Activated CD8-positive, alpha-beta T cell treated with anti-CD3 and anti-CD28 coated beads for 36 hours (primary cell): Measurements from ENCODE around the gene DDX1. TPM values are rescaled to one million over a fixed set of nuclear protein-coding genes. Genes with fewer than 3 reads are reported as not detected.

Source experiments
- ATAC-seq: fragments of 200-7000 bp; cut with Tn5 transposase; one replicate; pipeline ENCODE4 v1.10.0; 2021; ENCODE audit warnings: mild to moderate bottlenecking, moderate library complexity
- CTCF ChIA-PET: fragments of 350-600 bp; sonication (Branson Sonifier 250); formaldehyde crosslinking; loops from one replicate; lab custom pipeline; 2021; ENCODE audit warnings: antibody characterized with exemption; lab: Charles Lee
- POLR2A ChIA-PET: fragments of 350-600 bp; sonication (Branson Sonifier 250); formaldehyde crosslinking; loops from one replicate; lab custom pipeline; 2021; ENCODE audit warnings: antibody characterized with exemption; lab: Charles Lee
- DNase-seq: peaks from one replicate; pipeline ENCODE4 v3.0.0-alpha.2; 2020
- H3K27ac Mint-ChIP-seq: one replicate; pipeline ENCODE4 v1.8.0; 2021; ENCODE audit warnings: mild to moderate bottlenecking, mixed read lengths
- H3K27me3 Mint-ChIP-seq: one replicate; pipeline ENCODE4 v1.8.0; 2021; ENCODE audit warnings: mixed read lengths
- H3K36me3 Mint-ChIP-seq: one replicate; pipeline ENCODE4 v1.8.0; 2021; ENCODE audit warnings: low read depth, mixed read lengths
- H3K4me1 Mint-ChIP-seq: one replicate; pipeline ENCODE4 v1.8.0; 2021; ENCODE audit warnings: low read depth, mixed read lengths
- H3K4me3 Mint-ChIP-seq: one replicate; pipeline ENCODE4 v1.8.0; 2021; ENCODE audit warnings: mild to moderate bottlenecking, moderate library complexity, mixed read lengths
- H3K9me3 Mint-ChIP-seq: one replicate; pipeline ENCODE4 v1.8.0; 2021; ENCODE audit warnings: mixed read lengths
- CTCF ChIP-seq: fragments of 200-600 bp; IDR thresholded peaks from one replicate; pipeline ENCODE4 v1.8.0; 2022; ENCODE audit warnings: antibody characterized with exemption, mild to moderate bottlenecking
- intact Hi-C: fragments of 100-400 bp; cut with micrococcal nuclease; formaldehyde crosslinking; loops from one replicate; pipeline ENCODE4 v1.10.0; 2022
- total RNA-seq, 2 experiments: library from RNA; stranded (reverse); gene quantifications; one replicate each; pipeline ENCODE4 v1.2.3, GENCODE V29; 2021

The DDX1 gene
- total RNA-seq, 2 experiments from 2014 or later, result 90.3 to 92.5 TPM

- H3K4me3 Mint-ChIP-seq, result no peak overlapping the region
- no peak for DNase-seq
- ChIA-PET POLR2A (no interaction called here), CTCF (no interaction called here)
- no peak for ATAC-seq
- intact Hi-C loops, result no loop called here
- H3K27me3 Mint-ChIP-seq, result no peaks in the 10 kb centered on the region
- H3K27ac Mint-ChIP-seq, result no peak overlapping the region
- H3K36me3 Mint-ChIP-seq, result peaks cover 47% of the 10 kb centered on the region
- TF ChIP-seq CTCF, result no peak
- no peaks in the 10 kb centered on the region for H3K4me1 Mint-ChIP-seq
- peaks cover 6% of the 10 kb centered on the region for H3K9me3 Mint-ChIP-seq
These were observed 33.8 kb downstream of the DDX1 start for GRCh38 chr2:15625344-15626036.

- ChIA-PET CTCF (no interaction called here), POLR2A (no interaction called here)
- TF ChIP-seq CTCF, result no peak
- Mint-ChIP-seq H3K4me1 (no peaks in the 10 kb centered on the region), H3K27ac (no peak overlapping the region), H3K27me3 (no peaks in the 10 kb centered on the region), H3K36me3 (peaks cover 45% of the 10 kb centered on the region), H3K4me3 (no peak overlapping the region), H3K9me3 (peaks cover 6% of the 10 kb centered on the region)
- ATAC-seq (no peak), DNase-seq (no peak)
- intact Hi-C loops, result no loop called here
These were observed 34.5 kb downstream of the DDX1 start for GRCh38 chr2:15626126-15626525.

GRCh38 chr2:15626967-15627366, 35.3 kb downstream of the DDX1 start:
- H3K4me3 Mint-ChIP-seq, result no peak overlapping the region
- ATAC-seq (no peak), DNase-seq (no peak)
- POLR2A ChIA-PET, result no interaction called here
- CTCF ChIA-PET, result no interaction called here
- H3K27me3 Mint-ChIP-seq, result no peaks in the 10 kb centered on the region
- no peak for TF ChIP-seq CTCF
- intact Hi-C loops, result no loop called here
- no peaks in the 10 kb centered on the region for H3K4me1 Mint-ChIP-seq
- H3K36me3 Mint-ChIP-seq, result peaks cover 47% of the 10 kb centered on the region
- H3K27ac Mint-ChIP-seq, result no peak overlapping the region
- H3K9me3 Mint-ChIP-seq, result peaks cover 6% of the 10 kb centered on the region

- TF ChIP-seq CTCF, result no peak
These were observed 36.4 kb downstream of the DDX1 start for GRCh38 chr2:15627817-15628684.

More at GRCh38 chr2:15627817-15628684, 36.4 kb downstream of the DDX1 start:
- H3K36me3 Mint-ChIP-seq, result peaks cover 50% of the 10 kb centered on the region
- peaks cover 6% of the 10 kb centered on the region for H3K9me3 Mint-ChIP-seq
- ChIA-PET POLR2A (no interaction called here), CTCF (interaction anchor here (0.9 to 1.5 kb wide), 2 partner anchors 10 to 19 kb away, joined by 3 read pairs; no protein-coding TSS in a partner anchor)
- DNase-seq (no peak), ATAC-seq (no peak)
- H3K27me3 Mint-ChIP-seq, result no peaks in the 10 kb centered on the region
- intact Hi-C loops, result no loop called here
- no peaks in the 10 kb centered on the region for H3K4me1 Mint-ChIP-seq
- H3K4me3 Mint-ChIP-seq, result no peak overlapping the region
- peak overlapping the region; percentile 15 for H3K27ac Mint-ChIP-seq
